ENCODE measurements around the gene IQGAP3.

DNA sequence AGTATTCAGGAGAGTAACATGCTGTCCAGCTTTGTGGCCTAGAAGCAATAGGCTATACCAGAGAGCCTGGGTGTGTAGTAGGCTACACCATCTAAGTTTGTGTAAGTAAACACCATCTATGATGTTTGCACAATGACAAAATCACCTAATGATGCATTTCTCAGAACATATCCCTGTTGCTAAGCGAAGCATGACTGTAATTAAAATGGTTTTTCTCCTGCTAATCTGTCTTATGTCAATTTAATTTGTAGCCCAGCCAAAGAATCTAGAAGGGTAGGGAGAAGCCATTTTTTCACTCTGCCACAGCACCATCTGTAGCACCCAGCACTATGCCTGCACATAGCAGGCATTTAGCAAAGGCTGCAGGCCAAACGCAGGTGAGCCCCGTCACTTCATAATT is 5.2 kb upstream of the IQGAP3 start:
- TF ChIP-seq CTCF (conservative IDR thresholded peaks at IDR 0.05 in 1 of 2, IDR thresholded peaks at IDR 0.05 in 1 of 2; ENCODE audit: low read depth in 1 of 2, low read length in 2 of 2) (no peak), EZH2 (IDR thresholded peaks at IDR 0.05; ENCODE audit: low read length, missing control alignments) (no peak)
